ENCODE results near the gene RGS19. TPM values are rescaled to one million over a fixed set of nuclear protein-coding genes. Genes with fewer than 3 reads are reported as not detected.

The RGS19 gene
- total and polyA plus RNA-seq, 2 donors from 2014 or later: 6.8 to 20.2 TPM

DNA sequence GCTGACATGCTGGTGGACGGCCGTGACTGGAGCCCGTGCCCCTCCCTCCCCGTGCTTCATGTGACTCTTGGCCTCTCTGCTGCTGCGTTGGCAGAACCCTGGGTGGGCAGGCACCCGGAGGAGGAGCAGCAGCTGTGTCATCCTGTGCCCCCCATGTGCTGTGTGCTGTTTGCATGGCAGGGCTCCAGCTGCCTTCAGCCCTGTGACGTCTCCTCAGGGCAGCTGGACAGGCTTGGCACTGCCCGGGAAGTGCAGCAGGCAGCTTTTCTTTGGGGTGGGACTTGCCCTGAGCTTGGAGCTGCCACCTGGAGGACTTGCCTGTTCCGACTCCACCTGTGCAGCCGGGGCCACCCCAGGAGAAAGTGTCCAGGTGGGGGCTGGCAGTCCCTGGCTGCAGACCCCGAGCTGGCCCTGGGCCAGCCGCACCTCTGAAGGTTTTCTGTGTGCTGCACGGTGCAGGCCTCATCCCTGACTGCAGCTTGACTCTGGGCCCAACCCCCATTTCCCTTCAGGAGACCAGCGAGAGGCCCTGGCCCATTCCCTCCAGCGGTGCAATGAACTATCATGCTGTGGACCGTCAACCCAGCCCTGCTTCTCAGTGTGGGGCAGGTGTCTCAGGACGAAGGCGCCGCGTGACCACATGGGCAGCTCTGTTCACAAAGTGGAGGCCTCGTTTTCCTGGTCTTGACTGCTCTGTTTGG, 19.9 kb upstream of the RGS19 start:
- no peaks in the 10 kb centered on the region for H3K4me1 ChIP-seq (ENCODE audit: control insufficient read depth in 2 of 3, insufficient read depth in 2 of 3, low read depth in 1 of 3, low read length in 3 of 3)
- DNase-seq: peak in 1 of 5 donors; percentile 65
- no peak overlapping the region for H3K27ac ChIP-seq (ENCODE audit: low read depth in 2 of 2, low read length in 2 of 2)
- TF ChIP-seq, protein P1, sequence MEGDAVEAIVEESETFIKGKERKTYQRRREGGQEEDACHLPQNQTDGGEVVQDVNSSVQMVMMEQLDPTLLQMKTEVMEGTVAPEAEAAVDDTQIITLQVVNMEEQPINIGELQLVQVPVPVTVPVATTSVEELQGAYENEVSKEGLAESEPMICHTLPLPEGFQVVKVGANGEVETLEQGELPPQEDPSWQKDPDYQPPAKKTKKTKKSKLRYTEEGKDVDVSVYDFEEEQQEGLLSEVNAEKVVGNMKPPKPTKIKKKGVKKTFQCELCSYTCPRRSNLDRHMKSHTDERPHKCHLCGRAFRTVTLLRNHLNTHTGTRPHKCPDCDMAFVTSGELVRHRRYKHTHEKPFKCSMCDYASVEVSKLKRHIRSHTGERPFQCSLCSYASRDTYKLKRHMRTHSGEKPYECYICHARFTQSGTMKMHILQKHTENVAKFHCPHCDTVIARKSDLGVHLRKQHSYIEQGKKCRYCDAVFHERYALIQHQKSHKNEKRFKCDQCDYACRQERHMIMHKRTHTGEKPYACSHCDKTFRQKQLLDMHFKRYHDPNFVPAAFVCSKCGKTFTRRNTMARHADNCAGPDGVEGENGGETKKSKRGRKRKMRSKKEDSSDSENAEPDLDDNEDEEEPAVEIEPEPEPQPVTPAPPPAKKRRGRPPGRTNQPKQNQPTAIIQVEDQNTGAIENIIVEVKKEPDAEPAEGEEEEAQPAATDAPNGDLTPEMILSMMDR (IDR thresholded peaks at IDR 0.05; ENCODE audit: borderline replicate concordance, extremely low read depth, insufficient read depth): no peak
- FAIRE-seq: no peak
- intact Hi-C loops (cut with DNase I): no loop called here
- H3K9me3 ChIP-seq (ENCODE audit: control insufficient read depth in 2 of 3, insufficient read depth in 1 of 3, low read length in 3 of 3): peaks cover 0 to 2% (median 0%) of the 10 kb centered on the region in 3 donors
- H3K36me3 ChIP-seq (ENCODE audit: control insufficient read depth in 2 of 3, insufficient read depth in 3 of 3, low read length in 3 of 3): no peaks in the 10 kb centered on the region
- H3K9ac ChIP-seq (ENCODE audit: low read length in 3 of 3): no peak overlapping the region
- H3K4me3 ChIP-seq (ENCODE audit: low read length in 3 of 3): no peak overlapping the region
- H3K27me3 ChIP-seq (ENCODE audit: control insufficient read depth, insufficient read depth, low read length): peaks cover 2% of the 10 kb centered on the region

DNA sequence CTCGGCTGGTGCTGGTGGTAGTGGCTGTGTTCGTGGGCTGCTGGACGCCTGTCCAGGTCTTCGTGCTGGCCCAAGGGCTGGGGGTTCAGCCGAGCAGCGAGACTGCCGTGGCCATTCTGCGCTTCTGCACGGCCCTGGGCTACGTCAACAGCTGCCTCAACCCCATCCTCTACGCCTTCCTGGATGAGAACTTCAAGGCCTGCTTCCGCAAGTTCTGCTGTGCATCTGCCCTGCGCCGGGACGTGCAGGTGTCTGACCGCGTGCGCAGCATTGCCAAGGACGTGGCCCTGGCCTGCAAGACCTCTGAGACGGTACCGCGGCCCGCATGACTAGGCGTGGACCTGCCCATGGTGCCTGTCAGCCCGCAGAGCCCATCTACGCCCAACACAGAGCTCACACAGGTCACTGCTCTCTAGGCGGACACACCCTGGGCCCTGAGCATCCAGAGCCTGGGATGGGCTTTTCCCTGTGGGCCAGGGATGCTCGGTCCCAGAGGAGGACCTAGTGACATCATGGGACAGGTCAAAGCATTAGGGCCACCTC, 19.2 kb upstream of the RGS19 start:
- TF ChIP-seq, protein P1 (IDR thresholded peaks at IDR 0.05; ENCODE audit: borderline replicate concordance, extremely low read depth, insufficient read depth): no peak
- Histone ChIP-seq H3K27me3 (ENCODE audit: control insufficient read depth, insufficient read depth, low read length) (peaks cover 2% of the 10 kb centered on the region), H3K36me3 (ENCODE audit: control insufficient read depth in 2 of 3, insufficient read depth in 3 of 3, low read length in 3 of 3) (no peaks in the 10 kb centered on the region)

DNA sequence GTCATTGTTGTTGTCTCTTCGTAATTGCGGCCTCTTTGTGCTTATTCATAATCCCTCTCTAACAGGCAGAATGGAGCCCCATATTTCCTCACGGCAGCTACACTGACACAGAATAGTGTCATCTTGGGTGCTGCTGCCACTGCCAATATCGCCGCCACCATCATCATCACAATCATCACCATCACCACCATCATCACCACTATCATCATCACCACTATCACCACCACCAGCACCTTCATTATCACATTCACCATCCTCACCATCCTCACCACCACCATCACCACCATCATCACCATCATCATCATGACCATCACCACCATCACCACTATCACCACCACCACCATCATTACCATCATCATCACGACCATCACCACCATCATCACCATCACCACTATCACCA, 17.2 kb upstream of the RGS19 start:
- peaks cover 0 to 2% (median 0%) of the 10 kb centered on the region in 3 donors for H3K9me3 ChIP-seq (ENCODE audit: control insufficient read depth in 2 of 3, insufficient read depth in 1 of 3, low read length in 3 of 3)
- H3K27me3 ChIP-seq (ENCODE audit: control insufficient read depth, insufficient read depth, low read length): peaks cover under 1% of the 10 kb centered on the region
- no peaks in the 10 kb centered on the region for H3K4me1 ChIP-seq (ENCODE audit: control insufficient read depth in 2 of 3, insufficient read depth in 2 of 3, low read depth in 1 of 3, low read length in 3 of 3)
- intact Hi-C loops (cut with DNase I): no loop called here
- no peak overlapping the region for H3K9ac ChIP-seq (ENCODE audit: low read length in 3 of 3)
- no peaks in the 10 kb centered on the region for H3K36me3 ChIP-seq (ENCODE audit: control insufficient read depth in 2 of 3, insufficient read depth in 3 of 3, low read length in 3 of 3)
- DNase-seq (no peak), FAIRE-seq (no peak)
- H3K4me3 ChIP-seq (ENCODE audit: low read length in 3 of 3): no peak overlapping the region
- TF ChIP-seq, protein P1 (IDR thresholded peaks at IDR 0.05; ENCODE audit: borderline replicate concordance, extremely low read depth, insufficient read depth): no peak
- no peak overlapping the region for H3K27ac ChIP-seq (ENCODE audit: low read depth in 2 of 2, low read length in 2 of 2)

More for the DNA sequence above, 19.2 kb upstream of the RGS19 start:
- Histone ChIP-seq H3K4me1 (ENCODE audit: control insufficient read depth in 2 of 3, insufficient read depth in 2 of 3, low read depth in 1 of 3, low read length in 3 of 3) (no peaks in the 10 kb centered on the region), H3K27ac (ENCODE audit: low read depth in 2 of 2, low read length in 2 of 2) (no peak overlapping the region), H3K9me3 (ENCODE audit: control insufficient read depth in 2 of 3, insufficient read depth in 1 of 3, low read length in 3 of 3) (peaks cover 0 to 2% (median 0%) of the 10 kb centered on the region in 3 donors), H3K9ac (ENCODE audit: low read length in 3 of 3) (no peak overlapping the region), H3K4me3 (ENCODE audit: low read length in 3 of 3) (no peak overlapping the region)
- no peak for FAIRE-seq
- no peak for DNase-seq
- intact Hi-C loops (cut with DNase I): no loop called here
